ENCODE results near the gene FOXN3. TPM values are rescaled to one million over a fixed set of nuclear protein-coding genes. Genes with fewer than 3 reads are reported as not detected.
A peak's percentile ranks its signal among the peaks of the same experiment; 100 is the strongest.

FOXN3 gene
- total and polyA plus RNA-seq, 10 of the 15 experiments (the other 5 are each of a cell fraction or from before 2014, with no cell fraction given): 4.5 to 68.9 (median 29.7) TPM

DNA sequence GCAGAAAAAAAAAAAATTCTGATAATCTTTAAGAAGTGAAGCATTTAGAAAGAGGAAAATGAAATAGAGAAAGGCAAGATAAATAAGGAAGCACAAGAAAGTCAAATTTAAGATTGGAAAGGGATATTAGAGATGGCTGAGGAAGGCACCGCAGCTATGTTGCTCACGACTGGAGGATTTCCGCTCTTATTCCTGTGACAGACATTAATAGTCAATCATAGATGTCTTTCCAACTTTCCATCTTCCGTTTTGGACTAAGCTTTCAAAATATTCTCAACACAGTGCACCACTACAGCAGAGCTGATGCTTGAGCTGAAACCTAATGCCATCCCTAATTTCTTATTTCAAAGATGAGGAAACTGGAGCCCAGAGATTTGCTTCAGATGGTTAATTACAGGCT lies 290.6 kb downstream of the FOXN3 start:
- no peak for DNase-seq (ENCODE audit: low read depth, low spot score)
- in situ Hi-C loops (cut with MboI) (no loop called here), intact Hi-C loops (cut with micrococcal nuclease; ENCODE audit: unreplicated experiment) (no loop called here)
- Histone ChIP-seq H3K27me3 (replicated peaks in 1 of 2; ENCODE audit: control insufficient read depth in 2 of 2, insufficient read depth in 2 of 2, low read length in 1 of 2) (no peaks in the 10 kb centered on the region; a peak in 1 of 4 replicates), H2AFZ (ENCODE audit: control insufficient read depth, low read depth, low read length) (no peak overlapping the region), H3K4me3 (no peak overlapping the region), H3K36me3 (ENCODE audit: control insufficient read depth in 2 of 2, insufficient read depth in 2 of 2, low read length in 1 of 2) (no peaks in the 10 kb centered on the region), H3K4me2 (ENCODE audit: control insufficient read depth, insufficient read depth) (no peak overlapping the region), H3K4me1 (ENCODE audit: control insufficient read depth, insufficient read depth, low read length) (no peaks in the 10 kb centered on the region), H3K9ac (ENCODE audit: control insufficient read depth, insufficient read depth, low read length) (no peak overlapping the region), H3K79me2 (ENCODE audit: control insufficient read depth, insufficient read depth, low read length) (no peaks in the 10 kb centered on the region), H3K9me3 (replicated peaks; ENCODE audit: control insufficient read depth, insufficient read depth, low read length) (no peaks in the 10 kb centered on the region), H4K20me1 (ENCODE audit: control insufficient read depth, insufficient read depth) (no peaks in the 10 kb centered on the region), H3K27ac (ENCODE audit: control insufficient read depth, insufficient read depth) (no peak overlapping the region)
- TF ChIP-seq RCOR1 (conservative IDR thresholded peaks at IDR 0.05; ENCODE audit: low read depth, low read length): no peak
- TF ChIP-seq, protein P1, sequence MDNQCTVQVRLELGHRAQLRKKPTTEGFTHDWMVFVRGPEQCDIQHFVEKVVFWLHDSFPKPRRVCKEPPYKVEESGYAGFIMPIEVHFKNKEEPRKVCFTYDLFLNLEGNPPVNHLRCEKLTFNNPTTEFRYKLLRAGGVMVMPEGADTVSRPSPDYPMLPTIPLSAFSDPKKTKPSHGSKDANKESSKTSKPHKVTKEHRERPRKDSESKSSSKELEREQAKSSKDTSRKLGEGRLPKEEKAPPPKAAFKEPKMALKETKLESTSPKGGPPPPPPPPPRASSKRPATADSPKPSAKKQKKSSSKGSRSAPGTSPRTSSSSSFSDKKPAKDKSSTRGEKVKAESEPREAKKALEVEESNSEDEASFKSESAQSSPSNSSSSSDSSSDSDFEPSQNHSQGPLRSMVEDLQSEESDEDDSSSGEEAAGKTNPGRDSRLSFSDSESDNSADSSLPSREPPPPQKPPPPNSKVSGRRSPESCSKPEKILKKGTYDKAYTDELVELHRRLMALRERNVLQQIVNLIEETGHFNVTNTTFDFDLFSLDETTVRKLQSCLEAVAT (IDR thresholded peaks at IDR 0.05): 0 out of 2 replicates have a peak, but pooled peaks have one; percentile 21
- no peak for TF ChIP-seq CREM (IDR thresholded peaks at IDR 0.05; ENCODE audit: low read depth)
- no peak for ATAC-seq
- SMC1A ChIA-PET (ENCODE audit: uncharacterized antibody, unreplicated experiment): no interaction called here
- 76% methylated on average over 4 of the region's 4 CpGs for WGBS (ENCODE audit: insufficient coverage, insufficient replicate concordance, low lambda C conversion rate, missing lambda C conversion rate)
- RAD21 ChIA-PET (ENCODE audit: unreplicated experiment): no interaction called here
- BruUV-seq (replicated peaks): no TSS peak
- POLR2A ChIA-PET: no interaction called here
- no peak for FAIRE-seq
- CTCF ChIA-PET: no interaction called here

DNA sequence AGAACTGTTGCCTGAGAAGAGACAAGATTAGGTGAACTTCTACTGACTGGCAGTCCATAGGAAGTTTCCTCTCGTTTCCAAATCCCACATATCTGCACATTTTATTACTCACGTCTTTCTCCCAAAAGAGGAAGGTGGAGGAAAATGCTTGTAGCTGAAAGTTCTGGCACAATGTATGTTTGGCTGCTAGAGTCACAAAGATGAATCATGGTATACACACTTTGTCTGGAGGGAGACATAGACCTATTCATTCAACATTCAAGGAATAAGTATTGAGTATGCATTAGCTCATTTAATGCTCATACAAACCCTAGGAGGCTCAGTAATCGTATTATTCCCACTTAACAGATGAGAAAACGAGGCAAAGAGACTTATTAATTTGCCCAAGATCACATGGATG lies 291.8 kb downstream of the FOXN3 start:
- no TSS peak for BruUV-seq (replicated peaks)
- H3K27me3 ChIP-seq (replicated peaks in 1 of 2; ENCODE audit: control insufficient read depth in 2 of 2, insufficient read depth in 2 of 2, low read length in 1 of 2): no peaks in the 10 kb centered on the region; a peak in 1 of 4 replicates
- H4K20me1 ChIP-seq (ENCODE audit: control insufficient read depth, insufficient read depth): no peaks in the 10 kb centered on the region
- SMC1A ChIA-PET (ENCODE audit: uncharacterized antibody, unreplicated experiment): no interaction called here
- H3K9ac ChIP-seq (ENCODE audit: control insufficient read depth, insufficient read depth, low read length): no peak overlapping the region
- POLR2A ChIA-PET: no interaction called here
- H2AFZ ChIP-seq (ENCODE audit: control insufficient read depth, low read depth, low read length): no peak overlapping the region
- H3K36me3 ChIP-seq (ENCODE audit: control insufficient read depth in 2 of 2, insufficient read depth in 2 of 2, low read length in 1 of 2): no peaks in the 10 kb centered on the region
- no peaks in the 10 kb centered on the region for H3K4me1 ChIP-seq (ENCODE audit: control insufficient read depth, insufficient read depth, low read length)
- H3K4me3 ChIP-seq: no peak overlapping the region
- DNase-seq (ENCODE audit: low read depth, low spot score): no peak
- H3K9me3 ChIP-seq (replicated peaks; ENCODE audit: control insufficient read depth, insufficient read depth, low read length): no peaks in the 10 kb centered on the region
- H3K27ac ChIP-seq (ENCODE audit: control insufficient read depth, insufficient read depth): no peak overlapping the region
- in situ Hi-C loops (cut with MboI) (no loop called here), intact Hi-C loops (cut with micrococcal nuclease; ENCODE audit: unreplicated experiment) (no loop called here)
- FAIRE-seq: no peak
- no peaks in the 10 kb centered on the region for H3K79me2 ChIP-seq (ENCODE audit: control insufficient read depth, insufficient read depth, low read length)
- 0% methylated on average over 4 of the region's 4 CpGs for whole genome bisulfite sequencing (ENCODE audit: insufficient coverage, insufficient replicate concordance, low lambda C conversion rate, missing lambda C conversion rate)
- no peak overlapping the region for H3K4me2 ChIP-seq (ENCODE audit: control insufficient read depth, insufficient read depth)
- RAD21 ChIA-PET (ENCODE audit: unreplicated experiment): no interaction called here
- no peak for ATAC-seq
- CTCF ChIA-PET: no interaction called here
- TF ChIP-seq HDAC2 (IDR thresholded peaks at IDR 0.05) (no peak), ATF7 (IDR thresholded peaks at IDR 0.05; ENCODE audit: low read depth) (no peak), BACH1 (IDR thresholded peaks at IDR 0.05; ENCODE audit: borderline replicate concordance) (no peak), SPI1 (IDR thresholded peaks at IDR 0.05; ENCODE audit: borderline replicate concordance, insufficient read depth, low read depth, low read length) (no peak), JUNB (IDR thresholded peaks at IDR 0.05) (no peak), ASH2L (IDR thresholded peaks at IDR 0.05; ENCODE audit: borderline replicate concordance, low read depth) (no peak), FOXM1 (IDR thresholded peaks at IDR 0.05; ENCODE audit: low read depth, low read length) (no peak), SMAD1 (IDR thresholded peaks at IDR 0.05; ENCODE audit: low read depth, partially characterized antibody) (no peak), SMC3 (IDR thresholded peaks at IDR 0.05; ENCODE audit: borderline replicate concordance, low read length) (no peak), EZH2 (IDR thresholded peaks at IDR 0.05; ENCODE audit: borderline replicate concordance, control insufficient read depth, low read depth, low read length) (no peak), RUNX3 (IDR thresholded peaks at IDR 0.05; ENCODE audit: low read length) (no peak)
- TF ChIP-seq, protein P2, sequence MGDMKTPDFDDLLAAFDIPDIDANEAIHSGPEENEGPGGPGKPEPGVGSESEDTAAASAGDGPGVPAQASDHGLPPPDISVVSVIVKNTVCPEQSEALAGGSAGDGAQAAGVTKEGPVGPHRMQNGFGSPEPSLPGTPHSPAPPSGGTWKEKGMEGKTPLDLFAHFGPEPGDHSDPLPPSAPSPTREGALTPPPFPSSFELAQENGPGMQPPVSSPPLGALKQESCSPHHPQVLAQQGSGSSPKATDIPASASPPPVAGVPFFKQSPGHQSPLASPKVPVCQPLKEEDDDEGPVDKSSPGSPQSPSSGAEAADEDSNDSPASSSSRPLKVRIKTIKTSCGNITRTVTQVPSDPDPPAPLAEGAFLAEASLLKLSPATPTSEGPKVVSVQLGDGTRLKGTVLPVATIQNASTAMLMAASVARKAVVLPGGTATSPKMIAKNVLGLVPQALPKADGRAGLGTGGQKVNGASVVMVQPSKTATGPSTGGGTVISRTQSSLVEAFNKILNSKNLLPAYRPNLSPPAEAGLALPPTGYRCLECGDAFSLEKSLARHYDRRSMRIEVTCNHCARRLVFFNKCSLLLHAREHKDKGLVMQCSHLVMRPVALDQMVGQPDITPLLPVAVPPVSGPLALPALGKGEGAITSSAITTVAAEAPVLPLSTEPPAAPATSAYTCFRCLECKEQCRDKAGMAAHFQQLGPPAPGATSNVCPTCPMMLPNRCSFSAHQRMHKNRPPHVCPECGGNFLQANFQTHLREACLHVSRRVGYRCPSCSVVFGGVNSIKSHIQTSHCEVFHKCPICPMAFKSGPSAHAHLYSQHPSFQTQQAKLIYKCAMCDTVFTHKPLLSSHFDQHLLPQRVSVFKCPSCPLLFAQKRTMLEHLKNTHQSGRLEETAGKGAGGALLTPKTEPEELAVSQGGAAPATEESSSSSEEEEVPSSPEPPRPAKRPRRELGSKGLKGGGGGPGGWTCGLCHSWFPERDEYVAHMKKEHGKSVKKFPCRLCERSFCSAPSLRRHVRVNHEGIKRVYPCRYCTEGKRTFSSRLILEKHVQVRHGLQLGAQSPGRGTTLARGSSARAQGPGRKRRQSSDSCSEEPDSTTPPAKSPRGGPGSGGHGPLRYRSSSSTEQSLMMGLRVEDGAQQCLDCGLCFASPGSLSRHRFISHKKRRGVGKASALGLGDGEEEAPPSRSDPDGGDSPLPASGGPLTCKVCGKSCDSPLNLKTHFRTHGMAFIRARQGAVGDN (IDR thresholded peaks at IDR 0.05): no peak
